GM12801 (cell line): ENCODE data around the gene TLR8.

Experiments used
- CTCF ChIP-seq: IDR thresholded peaks from one replicate; pipeline ENCODE4 v1.5.1; 2011; ENCODE audit warnings: control low read depth; ENCODE audit not compliant: insufficient read length; ENCODE audit errors: extremely low read depth

Gene TLR8

GRCh38 chrX:12962041-12962504 lies 55.7 kb downstream of the TLR8 start:
- no peak for TF ChIP-seq CTCF

- no peak for TF ChIP-seq CTCF
Observed at GRCh38 chrX:12965131-12965940, 58.9 kb downstream of the TLR8 start.

DNA sequence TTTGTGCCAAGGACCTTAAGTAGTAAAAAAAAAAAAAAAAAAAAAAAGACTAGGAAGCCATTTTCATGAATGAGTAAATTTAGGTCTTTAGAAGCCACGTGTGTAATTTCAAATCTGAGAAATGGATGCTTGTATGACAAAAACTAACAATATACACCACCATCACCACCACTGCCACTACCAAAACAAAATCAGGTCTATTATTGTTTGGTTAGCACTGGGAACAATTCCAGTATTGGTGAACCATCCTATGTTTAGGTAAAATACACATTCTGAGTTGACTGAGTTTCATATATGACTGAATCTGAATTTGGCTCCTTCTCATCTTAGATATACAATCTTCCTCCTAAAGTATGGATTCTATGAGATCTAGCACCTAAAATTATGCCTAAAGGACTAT lies 59.7 kb downstream of the TLR8 start:
- TF ChIP-seq CTCF: no peak

- no peak for TF ChIP-seq CTCF
Observed at GRCh38 chrX:12967711-12968465, 61.5 kb downstream of the TLR8 start.

DNA sequence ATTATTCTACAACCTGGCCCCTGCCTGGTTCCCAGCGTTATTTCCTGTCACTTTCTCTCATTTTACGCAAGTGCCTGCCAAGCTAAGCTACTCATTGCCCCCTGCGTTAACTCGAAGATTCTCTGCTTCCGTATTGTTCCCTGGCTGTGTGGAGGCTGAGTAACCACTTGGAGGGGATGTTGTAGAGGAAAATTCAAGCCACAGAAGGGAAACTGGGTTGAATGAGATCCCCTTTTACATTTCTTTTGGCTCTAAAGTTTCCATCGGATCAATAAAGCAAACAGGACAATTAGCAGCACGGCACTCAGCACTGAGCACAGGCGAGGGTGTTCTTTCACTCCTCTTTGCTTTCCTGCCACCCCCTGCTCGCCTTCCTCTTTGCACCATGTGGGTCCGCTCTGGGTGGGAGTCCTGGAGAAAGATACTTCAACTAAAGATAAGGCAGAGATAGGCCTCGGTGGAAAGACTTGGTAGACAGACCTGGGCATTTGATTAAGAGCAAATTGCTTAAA lies 64.3 kb downstream of the TLR8 start:
- no peak for TF ChIP-seq CTCF

- TF ChIP-seq CTCF: no peak
Observed at GRCh38 chrX:12971282-12972003, 65.0 kb downstream of the TLR8 start.

DNA sequence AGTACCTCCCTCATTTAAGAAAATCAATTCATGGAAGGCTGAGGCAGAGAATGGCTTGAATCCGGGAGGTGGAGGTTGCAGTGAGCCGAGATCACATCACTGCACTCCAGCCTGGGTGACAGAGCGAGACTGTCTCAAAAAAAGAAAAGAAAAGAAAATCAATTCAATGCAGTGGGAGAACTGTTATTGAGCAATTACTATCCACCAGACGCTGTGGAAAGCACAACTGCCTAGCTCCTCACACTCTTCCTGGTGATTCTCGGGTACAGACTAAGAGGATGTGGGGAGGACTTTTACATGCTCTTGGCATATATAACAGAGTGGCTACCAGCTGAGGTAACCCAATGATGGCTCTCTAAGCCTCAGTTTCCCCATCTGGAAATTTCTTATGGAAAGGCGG lies 65.8 kb downstream of the TLR8 start:
- TF ChIP-seq CTCF: no peak
